ENCODE results near the gene C7.
"Not testable (repeated sequence)": the region's sequence is repeated elsewhere in the genome, so short reads cannot be mapped to it uniquely, and the experiment has no call there.

C7 gene

DNA sequence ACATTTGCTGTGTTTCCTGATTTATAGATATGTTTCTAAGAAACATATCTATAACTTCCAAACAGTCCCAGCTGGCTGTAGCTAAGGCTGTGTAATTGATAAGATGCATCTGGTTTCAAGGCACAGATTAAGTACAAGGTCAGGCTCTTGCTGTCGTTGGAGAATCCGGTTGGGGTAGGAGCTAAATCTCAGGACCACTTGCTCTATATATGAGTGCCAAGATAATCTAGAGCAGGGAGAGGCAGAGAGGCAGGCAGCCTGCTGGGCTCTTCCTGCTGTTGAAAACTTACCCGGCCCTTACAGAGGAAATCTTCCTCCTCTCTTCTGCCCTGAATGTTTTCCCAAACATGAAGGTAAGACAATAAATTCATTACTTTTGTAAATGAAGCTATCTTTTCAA is at the start of gene C7:
TSS of gene C7 (plus strand) at position 234 of the 400 bp plus-strand sequence. CDS start at position 348, 114 bp downstream.
- no peak for DNase-seq (ENCODE audit: low read depth)

DNA sequence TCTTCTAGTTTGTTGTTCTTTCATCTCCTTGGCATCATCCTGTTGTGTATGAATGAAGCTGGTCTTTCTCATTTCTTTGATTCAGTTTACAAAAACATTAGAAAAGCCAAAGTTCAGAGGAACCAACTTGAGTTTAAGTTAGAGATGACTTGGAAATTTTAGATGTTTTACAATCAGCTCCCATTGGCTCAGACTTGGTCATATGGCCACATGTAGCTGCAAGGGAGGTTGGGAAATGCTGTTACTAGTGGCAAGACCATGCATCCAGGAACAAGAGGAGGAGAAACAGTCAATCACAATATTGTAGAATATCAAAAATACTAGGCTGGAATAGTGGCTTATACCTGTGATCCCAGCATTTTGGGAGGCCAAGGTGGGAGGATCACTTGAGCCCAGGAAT is 48.6 kb upstream of the C7 start:
- no peak for DNase-seq (ENCODE audit: low read depth)

- not testable (repeated sequence) for DNase-seq (ENCODE audit: low read depth)
These were observed 44.3 kb upstream of the C7 start for GRCh38 chr5:40865004-40865403.

- DNase-seq (ENCODE audit: low read depth) = no peak
These were observed 42.5 kb upstream of the C7 start for GRCh38 chr5:40866844-40867243.

DNA sequence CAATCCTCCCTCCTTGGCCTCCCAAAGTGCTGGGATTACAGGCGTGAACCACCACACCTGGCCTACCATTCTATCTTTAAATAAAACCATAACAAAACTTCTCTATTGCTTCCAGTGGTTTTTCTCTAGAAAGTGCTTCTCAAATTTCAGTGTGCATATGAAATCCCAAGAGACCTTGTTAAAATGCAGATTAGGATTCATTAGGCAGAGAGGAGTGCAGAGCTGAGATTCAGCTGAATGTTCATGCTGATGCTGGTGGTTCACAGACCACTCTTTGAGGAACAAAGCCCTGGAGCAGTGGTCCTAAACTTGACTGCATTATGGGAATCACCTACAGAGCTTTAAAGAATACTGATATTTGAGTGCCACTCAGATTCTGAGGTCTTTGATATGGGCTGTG is 39.9 kb upstream of the C7 start:
- no peak for DNase-seq (ENCODE audit: low read depth)

GRCh38 chr5:40871177-40871576 is 38.1 kb upstream of the C7 start:
- DNase-seq (ENCODE audit: low read depth) = no peak

DNA sequence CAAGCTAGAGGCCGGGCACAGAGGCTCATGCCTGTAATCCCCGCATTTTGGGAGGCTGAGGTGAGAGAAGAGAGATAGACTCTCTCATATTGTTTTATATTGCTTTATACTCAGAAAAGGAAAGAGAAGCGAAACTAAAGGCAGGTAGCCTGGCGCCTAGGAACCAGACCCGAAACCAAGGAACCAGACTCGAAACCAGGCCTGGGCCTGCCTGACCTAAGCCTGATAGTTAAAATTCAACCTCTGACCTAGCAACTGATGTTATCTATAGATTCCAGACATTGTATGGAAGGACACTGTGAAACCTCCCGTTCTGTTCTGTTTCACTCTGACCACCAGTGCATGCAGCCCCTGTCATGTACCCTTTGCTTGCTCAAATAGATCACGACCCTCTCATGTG is 37.0 kb upstream of the C7 start:
- DNase-seq (ENCODE audit: low read depth) = not testable (repeated sequence)

DNA sequence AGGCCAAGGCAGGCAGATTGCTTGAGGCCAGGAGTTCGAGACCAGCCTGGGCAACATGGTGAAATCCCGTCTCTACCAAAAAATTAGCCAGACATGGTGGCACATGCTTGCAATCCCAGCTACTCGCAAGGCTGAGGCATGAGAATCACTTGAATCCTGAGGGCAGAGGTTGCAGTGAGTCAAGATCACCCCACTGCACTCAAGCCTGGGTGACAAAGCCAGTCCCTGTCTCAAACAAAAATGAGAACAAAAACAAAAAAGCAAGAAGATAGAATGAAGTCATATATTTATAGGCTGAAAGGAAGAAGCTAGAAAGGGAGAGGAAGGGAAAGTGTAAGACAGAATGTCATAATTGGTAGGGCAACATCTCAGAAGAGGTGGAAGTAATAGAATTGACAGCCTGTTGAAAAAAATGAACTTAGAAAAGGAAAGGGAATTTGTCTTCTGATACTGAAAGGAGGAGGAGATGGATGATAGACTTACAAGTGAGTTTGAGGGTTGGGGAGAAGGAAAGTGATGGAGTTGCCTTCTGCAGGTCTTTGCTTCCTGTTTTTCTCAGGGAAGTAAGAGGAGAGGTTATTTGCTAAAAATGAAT is 35.9 kb upstream of the C7 start:
- DNase-seq (ENCODE audit: low read depth) = no peak

DNA sequence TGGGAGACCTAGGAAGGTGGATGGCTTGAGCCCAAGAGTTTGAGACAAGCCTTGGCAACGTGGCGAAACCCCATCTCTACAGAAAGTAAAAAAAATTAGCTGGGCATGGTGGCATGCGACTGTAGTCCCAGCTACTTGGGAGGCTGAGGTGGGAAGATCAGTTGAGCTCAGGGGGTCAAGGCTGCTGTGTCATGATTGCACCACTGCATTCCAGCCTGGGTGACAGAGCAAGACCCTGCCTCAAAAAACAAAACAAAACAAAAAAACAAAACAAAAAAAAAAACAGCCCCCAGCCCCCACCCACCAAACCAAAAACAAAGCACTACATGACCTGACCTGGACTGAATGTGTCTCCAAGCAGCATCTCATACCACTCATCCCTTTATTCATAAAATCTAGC is 33.3 kb upstream of the C7 start:
- DNase-seq (ENCODE audit: low read depth) = no peak

DNA sequence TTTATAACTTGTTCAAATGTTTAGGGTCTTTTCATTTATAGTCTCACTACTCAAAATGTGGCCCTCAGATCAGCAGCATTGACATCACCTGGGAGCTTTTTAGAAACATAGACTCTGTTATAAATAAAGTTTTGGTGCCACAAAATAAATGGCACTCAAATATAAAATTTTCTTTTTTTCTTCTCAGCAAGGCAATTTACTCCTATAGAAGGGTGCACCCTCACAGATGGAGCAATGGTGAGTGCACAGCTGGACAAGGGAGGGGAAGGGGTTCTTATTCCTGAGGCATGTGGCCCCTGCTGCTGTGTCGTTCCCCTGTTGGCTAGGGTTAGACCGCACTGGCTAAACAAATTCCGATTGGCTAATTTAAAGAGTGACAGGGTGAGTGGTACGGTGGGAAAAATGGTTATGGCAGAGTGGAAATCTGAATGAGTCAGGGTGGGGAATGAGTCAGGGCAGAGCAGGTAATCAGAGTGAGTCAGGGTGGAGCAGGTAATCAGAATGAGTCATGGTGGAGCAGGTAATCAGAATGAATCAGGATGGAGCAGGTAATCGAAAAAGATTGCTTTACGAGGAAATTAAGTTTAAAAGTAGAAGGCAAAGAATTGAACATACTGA is 31.8 kb upstream of the C7 start:
- DNase-seq (ENCODE audit: low read depth) = no peak

DNA sequence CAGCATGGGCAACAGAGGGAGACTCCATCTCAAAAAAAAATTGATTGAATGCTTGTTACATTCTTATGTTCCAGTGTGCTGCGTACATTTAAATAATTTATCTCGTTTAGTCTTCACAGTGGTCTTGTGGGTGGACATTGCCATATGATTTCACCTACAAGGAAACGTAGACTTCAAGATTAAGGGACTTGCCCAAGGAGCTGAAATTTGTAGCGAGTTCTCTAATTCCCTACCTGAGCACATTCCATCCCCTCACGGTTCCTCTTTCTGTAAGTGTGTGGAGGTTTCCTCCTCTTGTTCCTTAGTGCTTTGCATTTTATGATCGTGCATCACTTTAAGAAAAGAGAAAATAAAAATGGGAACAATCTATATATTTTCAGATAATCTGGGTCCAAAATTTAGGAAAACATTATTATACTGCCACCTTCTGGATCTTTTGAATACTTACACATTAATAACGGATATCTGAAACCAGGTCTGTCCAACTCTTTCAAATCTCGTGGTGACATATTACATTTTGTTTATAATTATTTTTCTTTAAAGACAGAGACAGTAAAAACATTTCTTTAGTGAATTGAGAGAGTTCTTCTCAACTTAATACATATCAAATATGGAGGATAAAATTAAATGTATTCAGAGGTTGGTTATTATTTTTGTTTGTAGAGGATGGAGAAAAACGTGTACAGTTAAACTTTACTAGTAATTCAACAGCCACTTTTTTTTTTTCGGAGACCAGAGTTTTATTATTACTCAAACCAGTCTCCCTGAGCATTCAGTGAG is 29.9 kb upstream of the C7 start:
- DNase-seq (ENCODE audit: low read depth) = no peak

GRCh38 chr5:40882291-40882690 is 27.0 kb upstream of the C7 start:
- no peak for DNase-seq (ENCODE audit: low read depth)

DNA sequence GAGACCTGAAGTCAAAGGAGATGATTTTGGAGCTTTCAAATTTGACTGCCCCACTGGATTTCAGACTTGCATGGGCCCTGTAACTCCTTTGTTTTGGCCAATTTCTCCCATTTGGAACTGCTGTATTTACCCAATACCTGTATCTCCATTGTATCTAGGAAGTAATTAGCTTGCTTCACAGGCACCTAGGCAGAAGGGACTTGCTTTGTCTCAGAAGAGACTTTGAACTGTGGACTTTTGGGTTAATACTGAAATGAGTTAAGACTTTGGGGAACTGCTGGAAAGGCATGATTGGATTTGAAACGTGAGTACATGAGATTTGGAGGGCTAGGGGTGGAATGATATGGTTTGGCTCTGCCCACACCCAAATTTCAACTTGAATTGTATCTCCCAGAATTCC is 26.2 kb upstream of the C7 start:
- not testable (repeated sequence) for DNase-seq (ENCODE audit: low read depth)

DNA sequence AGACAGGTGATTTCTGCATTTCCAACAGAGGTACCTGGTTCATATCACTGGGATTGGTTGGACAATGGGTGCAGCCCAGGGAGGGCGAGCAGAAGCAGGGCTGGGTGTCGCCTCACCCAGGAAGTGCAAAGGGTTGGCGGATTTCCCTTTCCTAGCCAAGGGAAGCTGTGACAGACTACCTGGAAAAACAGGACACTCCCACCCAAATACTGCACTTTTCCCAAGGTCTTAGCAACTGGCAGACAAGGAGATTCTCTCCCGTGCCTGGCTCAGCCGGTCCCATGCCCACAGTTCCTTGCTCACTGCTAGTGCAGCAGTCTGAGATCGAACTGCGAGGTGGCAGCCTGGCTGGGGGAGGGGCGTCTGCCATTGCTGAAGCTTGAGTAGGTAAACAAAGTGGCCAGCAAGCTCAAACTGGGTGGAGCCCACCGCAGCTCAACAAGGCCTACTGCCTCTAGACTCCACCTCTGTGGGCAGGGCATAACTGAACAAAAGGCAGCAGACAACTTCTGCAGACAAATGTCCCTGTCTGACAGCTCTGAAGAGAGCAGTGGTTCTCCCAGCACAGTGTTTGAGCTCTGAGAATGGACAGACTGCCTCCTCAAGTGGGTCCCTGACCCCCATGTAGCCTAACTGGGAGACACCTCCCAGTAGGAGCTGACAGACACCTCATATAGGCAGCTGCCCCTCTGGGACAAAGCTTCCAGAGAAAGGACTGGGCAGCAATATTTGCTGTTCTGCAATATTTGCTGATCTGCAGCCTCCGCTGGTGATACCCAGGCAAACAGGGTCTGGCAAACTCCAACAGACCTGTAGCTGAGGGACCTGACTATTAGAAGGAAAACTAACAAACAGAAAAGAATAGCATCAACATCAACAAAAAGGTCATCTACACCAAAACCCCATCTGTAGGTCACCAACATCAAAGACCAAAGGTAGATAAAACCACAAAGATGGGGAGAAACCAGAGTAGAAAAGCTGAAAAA is 13.6 kb upstream of the C7 start:
- not testable (repeated sequence) for DNase-seq (ENCODE audit: low read depth)

DNA sequence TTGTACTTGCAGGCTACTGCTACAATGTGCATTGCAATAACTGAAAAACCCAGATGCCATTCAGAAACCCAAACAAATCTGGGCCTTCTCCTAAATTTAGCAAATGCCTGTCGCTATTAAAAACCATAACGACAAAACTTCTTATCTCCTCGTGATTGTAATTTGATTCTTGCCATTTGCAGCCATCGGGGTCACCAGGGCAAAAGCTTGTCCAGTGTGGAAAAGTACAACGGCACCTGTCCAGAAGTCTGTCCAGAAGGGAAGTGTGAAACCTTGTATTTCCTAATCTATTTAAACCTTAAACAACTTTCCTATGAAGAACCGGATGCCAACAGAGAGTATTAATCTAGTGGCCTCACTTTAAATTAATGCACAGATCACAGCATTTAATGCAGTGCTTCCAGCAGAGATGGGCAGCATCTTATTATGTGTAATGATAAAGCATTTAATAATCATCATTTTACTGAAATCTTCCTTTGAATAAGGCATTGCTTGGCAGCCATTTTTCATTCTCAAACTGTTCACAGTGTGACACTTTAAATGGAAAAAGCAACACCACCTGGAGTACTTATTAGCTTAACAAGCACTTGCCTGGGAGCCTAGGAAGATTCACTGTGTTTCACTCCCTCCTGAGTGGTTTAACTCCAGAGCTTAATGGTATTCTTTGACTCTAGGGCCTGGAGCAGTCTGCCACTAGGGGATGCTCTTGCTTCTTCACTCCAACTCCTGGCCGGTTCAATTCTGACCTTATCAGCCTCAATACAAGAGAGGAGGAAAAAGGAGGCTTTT is 4.9 kb upstream of the C7 start:
- DNase-seq (ENCODE audit: low read depth) = no peak

GRCh38 chr5:40904994-40905306 is 4.3 kb upstream of the C7 start:
- DNase-seq (ENCODE audit: low read depth) = no peak

DNA sequence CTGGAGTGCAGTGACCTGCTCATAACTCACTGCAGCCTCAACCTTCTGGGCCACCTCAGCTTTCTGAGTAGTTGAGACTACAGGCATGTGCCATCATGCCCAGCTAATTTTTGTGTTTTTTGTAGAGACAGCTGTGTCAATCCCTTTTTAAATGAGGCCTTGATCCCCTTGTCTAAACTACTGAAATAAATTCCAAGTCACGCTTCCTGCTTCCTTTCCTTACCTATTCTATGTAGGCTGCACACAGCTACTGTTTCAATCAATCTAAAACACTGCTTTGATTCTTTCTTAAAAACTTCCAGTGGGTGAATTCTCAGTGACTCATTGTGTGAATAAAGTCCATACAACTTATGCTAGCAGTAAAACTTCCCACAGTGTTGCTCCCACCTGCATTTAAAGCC is 2.9 kb upstream of the C7 start:
- no peak for DNase-seq (ENCODE audit: low read depth)

GRCh38 chr5:40909723-40910122 is 426 bp downstream of the C7 start:
- DNase-seq (ENCODE audit: low read depth) = no peak

GRCh38 chr5:40911266-40911665 is 2.0 kb downstream of the C7 start:
- DNase-seq (ENCODE audit: low read depth) = no peak

- no peak for DNase-seq (ENCODE audit: low read depth)
These were observed 5.5 kb downstream of the C7 start for GRCh38 chr5:40914835-40915234.

DNA sequence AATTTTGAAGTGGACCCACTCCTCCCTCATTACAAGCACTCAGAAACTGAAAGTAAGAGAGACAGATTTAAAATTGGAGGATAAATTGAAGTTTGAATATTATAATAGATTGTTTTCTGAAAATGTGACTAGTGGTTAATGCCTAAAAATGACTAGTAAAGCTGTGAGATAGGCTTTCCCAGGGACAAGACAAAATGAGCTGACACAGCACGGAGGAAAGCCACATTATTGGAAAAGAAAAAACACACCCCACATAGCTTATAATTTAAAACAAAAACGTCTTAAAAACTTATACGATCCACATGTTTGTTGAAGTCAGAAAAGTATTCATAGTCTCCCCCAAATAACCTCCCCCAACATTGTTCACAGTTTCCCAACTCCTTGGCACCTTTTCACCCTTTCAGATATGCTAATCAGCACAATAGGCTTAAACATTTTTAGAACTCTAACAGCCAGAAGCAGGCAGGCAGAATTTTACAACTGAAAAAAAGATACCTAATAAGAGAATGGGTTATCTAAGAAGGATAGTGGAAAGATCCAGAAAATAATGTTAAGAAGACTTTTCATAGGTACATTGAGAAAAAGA is 6.1 kb downstream of the C7 start:
- DNase-seq (ENCODE audit: low read depth) = no peak

Data from stimulated activated CD8-positive, alpha-beta memory T cell treated with anti-CD3 and anti-CD28 coated beads, Interleukin-12 subunit alpha, Interleukin-12 subunit beta, amount 100 ng/mL, for 4 hours (primary cell).